ENCODE results near the gene TTC9B. TPM values are rescaled to one million over a fixed set of nuclear protein-coding genes. Genes with fewer than 3 reads are reported as not detected.
"Not testable (repeated sequence)": the region's sequence is repeated elsewhere in the genome, so short reads cannot be mapped to it uniquely, and the experiment has no call there.

TTC9B gene
- total and polyA plus RNA-seq, 8 donors: 0.11 to 0.20 (median 0.15) TPM; not detected in 2

DNA sequence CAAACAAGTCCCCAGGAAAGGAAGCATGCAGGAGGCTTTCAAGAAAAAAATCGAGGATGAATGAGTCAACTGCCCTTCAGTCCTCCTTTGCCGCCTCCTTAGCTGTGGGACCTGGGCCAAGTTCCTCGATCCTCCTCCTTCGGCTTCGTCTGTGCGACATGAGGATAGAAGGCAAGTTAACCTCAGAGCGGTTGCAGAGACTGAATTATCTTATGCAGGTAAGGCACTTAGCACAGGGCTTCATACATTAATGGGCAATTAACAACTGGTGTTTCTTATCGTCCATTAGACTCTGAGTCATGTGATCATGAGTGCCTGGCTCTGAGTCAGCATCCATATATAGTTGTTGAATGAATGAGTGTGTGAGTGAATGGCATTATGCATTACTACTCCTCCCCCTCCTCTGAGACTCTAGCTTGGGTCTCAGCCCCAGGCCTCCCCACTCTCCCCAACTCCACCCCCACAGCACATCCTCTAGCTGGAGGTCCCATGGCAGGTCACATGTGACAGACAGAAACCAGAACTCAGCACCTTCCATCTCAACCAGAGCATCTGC is 1.6 kb upstream of the TTC9B start:
- DNase-seq (no peak), ATAC-seq (peak; percentile 24)
- intact Hi-C loops (cut with DNase I): loop anchor here in 1 of 2 donors (10.0 kb wide), 1 partner anchor 85 kb away; no protein-coding TSS in a partner anchor
- Histone ChIP-seq H3K27ac (no peak overlapping the region), H3K27me3 (peaks cover 38 to 89% of the 10 kb centered on the region in 2 donors), H3K9me3 (peaks cover 0 to 3% of the 10 kb centered on the region in 2 donors), H3K4me1 (peaks cover 0 to 3% of the 10 kb centered on the region in 2 donors), H3K36me3 (no peaks in the 10 kb centered on the region), H3K4me3 (no peak overlapping the region)
- TF ChIP-seq, protein P1, sequence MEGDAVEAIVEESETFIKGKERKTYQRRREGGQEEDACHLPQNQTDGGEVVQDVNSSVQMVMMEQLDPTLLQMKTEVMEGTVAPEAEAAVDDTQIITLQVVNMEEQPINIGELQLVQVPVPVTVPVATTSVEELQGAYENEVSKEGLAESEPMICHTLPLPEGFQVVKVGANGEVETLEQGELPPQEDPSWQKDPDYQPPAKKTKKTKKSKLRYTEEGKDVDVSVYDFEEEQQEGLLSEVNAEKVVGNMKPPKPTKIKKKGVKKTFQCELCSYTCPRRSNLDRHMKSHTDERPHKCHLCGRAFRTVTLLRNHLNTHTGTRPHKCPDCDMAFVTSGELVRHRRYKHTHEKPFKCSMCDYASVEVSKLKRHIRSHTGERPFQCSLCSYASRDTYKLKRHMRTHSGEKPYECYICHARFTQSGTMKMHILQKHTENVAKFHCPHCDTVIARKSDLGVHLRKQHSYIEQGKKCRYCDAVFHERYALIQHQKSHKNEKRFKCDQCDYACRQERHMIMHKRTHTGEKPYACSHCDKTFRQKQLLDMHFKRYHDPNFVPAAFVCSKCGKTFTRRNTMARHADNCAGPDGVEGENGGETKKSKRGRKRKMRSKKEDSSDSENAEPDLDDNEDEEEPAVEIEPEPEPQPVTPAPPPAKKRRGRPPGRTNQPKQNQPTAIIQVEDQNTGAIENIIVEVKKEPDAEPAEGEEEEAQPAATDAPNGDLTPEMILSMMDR (IDR thresholded peaks at IDR 0.05): no peak

DNA sequence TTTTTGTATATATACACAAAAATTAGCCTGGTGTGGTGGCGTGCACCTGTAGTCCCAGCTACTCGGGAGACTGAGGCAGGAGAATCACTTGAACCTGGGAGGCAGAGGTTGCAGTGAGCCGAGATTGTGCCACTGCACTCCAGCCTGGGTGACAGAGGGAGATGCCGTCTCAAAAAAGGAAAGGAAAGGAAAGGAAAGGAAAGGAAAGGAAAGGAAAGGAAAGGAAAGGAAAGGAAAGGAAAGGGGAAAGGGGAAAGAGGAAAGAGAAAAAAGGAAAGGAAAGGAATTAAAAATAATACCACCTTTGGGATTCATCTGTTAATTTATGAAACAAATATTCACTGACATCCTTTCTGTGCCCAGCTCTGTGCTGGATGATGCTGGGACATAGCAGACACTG is 845 bp upstream of the TTC9B start:
- not testable (repeated sequence) for H3K27ac ChIP-seq, H3K36me3 ChIP-seq, H3K4me3 ChIP-seq, H3K9me3 ChIP-seq, H3K4me1 ChIP-seq, DNase-seq, ATAC-seq
- intact Hi-C loops (cut with DNase I): loop anchor here in 1 of 2 donors (10.0 kb wide), 1 partner anchor 84 kb away; no protein-coding TSS in a partner anchor
- H3K27me3 ChIP-seq: peaks cover 31 to 81% of the 10 kb centered on the region in 2 donors

DNA sequence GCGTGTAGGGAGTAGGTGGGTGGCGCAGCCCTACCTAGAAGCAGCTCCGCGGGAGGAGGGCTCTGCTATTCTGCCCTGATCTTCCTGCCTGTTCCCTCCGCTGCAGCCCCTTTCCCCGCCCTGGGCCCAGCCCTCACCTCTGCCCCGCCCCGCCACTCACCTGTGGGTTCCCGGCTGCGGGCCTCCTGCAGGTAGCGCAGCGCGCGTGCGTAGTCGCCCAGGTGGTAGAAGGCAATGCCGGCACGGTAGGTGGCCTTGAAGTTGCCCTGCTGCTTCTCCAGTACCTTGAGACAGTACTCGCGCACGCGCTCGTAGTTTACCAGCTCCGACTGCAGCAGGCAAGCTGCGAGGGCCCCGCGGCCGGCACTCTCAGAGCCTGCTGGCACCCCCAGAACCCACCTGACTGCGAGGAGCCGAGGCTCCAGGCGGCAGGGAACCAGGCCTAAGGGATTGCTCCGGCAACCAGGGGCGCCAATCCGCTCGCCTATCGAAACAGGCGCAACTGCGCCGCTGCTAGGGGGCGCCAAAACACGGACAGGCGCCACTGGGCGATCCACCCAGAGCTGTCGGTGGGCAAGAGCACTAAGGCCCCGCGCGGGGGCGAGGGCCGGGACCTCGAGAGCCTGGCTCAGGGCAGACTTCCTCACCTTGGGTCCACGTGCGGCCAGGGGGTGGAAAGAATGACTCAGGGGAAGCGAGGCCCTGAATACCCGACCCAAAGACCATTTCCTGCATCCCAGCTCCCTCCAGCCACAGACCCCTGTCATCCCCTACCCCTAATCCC is 965 bp downstream of the TTC9B start:
- intact Hi-C loops (cut with DNase I): loop anchor here in 1 of 2 donors (10.0 kb wide), 1 partner anchor 82 kb away; no protein-coding TSS in a partner anchor
- H3K27me3 ChIP-seq: peaks cover 24 to 66% of the 10 kb centered on the region in 2 donors
- peaks cover 0 to 3% of the 10 kb centered on the region in 2 donors for H3K4me1 ChIP-seq
- no peak overlapping the region for H3K27ac ChIP-seq
- peaks cover 0 to 10% of the 10 kb centered on the region in 2 donors for H3K36me3 ChIP-seq
- no peak overlapping the region for H3K4me3 ChIP-seq
- H3K9me3 ChIP-seq: peaks cover 0 to 1% of the 10 kb centered on the region in 2 donors
- TF ChIP-seq, protein P1 (IDR thresholded peaks at IDR 0.05): no peak
- peak in 2 of 4 donors; percentile 56 to 88 for DNase-seq
- peak; percentile 76 for ATAC-seq

DNA sequence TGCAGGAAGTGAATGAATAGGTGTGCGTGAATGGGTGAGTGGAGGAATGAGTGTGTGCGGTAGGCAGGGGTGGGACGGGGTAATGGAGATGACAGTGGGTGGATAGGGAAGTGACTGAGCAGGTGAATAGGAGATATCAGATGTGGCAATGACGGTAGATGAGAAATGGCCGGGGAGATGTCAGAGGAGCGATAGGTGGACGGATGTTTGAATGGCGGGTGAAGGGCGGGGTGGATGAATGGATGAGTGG is 1.5 kb downstream of the TTC9B start:
- intact Hi-C loops (cut with DNase I): loop anchor here in 1 of 2 donors (10.0 kb wide), 1 partner anchor 82 kb away; no protein-coding TSS in a partner anchor
- Histone ChIP-seq H3K36me3 (peaks cover 0 to 14% of the 10 kb centered on the region in 2 donors), H3K9me3 (no peaks in the 10 kb centered on the region), H3K27ac (no peak overlapping the region), H3K4me1 (peaks cover 0 to 3% of the 10 kb centered on the region in 2 donors), H3K27me3 (peaks cover 24 to 66% of the 10 kb centered on the region in 2 donors), H3K4me3 (no peak overlapping the region)
- no peak for DNase-seq
- no peak for ATAC-seq
- TF ChIP-seq, protein P1 (IDR thresholded peaks at IDR 0.05): no peak

DNA sequence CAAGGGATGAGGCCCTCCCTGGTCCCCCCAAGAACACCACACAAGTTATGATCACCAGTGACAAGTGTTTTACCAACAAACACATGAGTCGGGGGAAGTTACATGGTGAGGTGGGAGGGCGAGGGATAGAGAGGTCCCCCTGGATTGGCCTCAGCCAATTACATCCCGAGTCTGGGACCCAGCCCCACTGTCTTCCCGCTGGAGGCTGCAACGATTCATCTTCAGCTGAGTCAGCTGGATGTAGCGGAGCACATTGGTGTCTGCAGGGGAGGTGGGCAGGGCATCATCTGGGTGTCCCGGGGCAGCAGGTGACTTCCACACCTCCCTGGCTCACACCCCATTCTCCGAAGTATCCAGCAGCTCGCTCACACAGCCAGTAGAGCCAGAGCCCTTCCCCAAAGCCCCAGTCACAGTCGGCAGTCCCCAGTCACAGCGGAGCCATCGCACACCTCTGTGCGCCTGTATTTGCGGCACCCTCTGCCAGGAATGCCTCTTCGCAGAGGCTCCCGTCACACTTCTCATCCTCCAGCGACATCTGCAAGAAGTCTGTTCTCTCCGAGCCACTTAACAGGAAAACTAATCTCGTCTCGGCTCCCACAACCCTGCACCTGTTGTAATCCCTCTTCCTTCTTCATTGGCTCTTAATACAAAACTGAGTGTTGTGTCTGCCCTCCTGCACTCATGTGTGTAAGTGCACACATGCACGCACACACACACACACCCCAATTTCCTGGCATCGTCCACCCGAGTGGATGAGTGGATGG is 2.0 kb downstream of the TTC9B start:
- Histone ChIP-seq H3K27me3 (peaks cover 24 to 61% of the 10 kb centered on the region in 2 donors), H3K4me1 (peaks cover 0 to 3% of the 10 kb centered on the region in 2 donors), H3K4me3 (no peak overlapping the region), H3K27ac (no peak overlapping the region), H3K36me3 (peaks cover 0 to 19% of the 10 kb centered on the region in 2 donors), H3K9me3 (no peaks in the 10 kb centered on the region)
- intact Hi-C loops (cut with DNase I): loop anchor here in 1 of 2 donors (10.0 kb wide), 1 partner anchor 81 kb away; no protein-coding TSS in a partner anchor
- TF ChIP-seq, protein P1 (IDR thresholded peaks at IDR 0.05): no peak
- DNase-seq (no peak), ATAC-seq (no peak)

All from left lung (tissue), 10 donors.